ENCODE results near the gene KCNMB2.

DNA sequence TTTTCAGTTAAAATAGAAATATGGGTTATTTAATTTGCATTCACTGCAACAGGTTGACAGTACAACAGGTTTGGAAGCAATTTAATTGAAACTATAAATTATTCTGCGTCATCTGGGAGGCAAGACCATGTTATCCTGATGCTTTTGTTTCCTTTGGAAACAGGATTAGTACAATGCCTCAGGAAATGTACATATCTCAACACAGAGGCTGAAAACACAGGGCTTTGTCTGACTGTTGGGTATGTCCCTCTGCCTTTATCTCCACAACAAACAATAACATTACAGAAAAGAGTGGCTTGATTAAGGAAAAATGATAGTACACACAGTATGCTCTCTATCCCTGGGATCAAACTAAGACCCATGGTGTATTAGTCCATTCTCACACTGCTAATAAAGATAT lies 95.7 kb downstream of the KCNMB2 start:
- TF ChIP-seq, protein P1, sequence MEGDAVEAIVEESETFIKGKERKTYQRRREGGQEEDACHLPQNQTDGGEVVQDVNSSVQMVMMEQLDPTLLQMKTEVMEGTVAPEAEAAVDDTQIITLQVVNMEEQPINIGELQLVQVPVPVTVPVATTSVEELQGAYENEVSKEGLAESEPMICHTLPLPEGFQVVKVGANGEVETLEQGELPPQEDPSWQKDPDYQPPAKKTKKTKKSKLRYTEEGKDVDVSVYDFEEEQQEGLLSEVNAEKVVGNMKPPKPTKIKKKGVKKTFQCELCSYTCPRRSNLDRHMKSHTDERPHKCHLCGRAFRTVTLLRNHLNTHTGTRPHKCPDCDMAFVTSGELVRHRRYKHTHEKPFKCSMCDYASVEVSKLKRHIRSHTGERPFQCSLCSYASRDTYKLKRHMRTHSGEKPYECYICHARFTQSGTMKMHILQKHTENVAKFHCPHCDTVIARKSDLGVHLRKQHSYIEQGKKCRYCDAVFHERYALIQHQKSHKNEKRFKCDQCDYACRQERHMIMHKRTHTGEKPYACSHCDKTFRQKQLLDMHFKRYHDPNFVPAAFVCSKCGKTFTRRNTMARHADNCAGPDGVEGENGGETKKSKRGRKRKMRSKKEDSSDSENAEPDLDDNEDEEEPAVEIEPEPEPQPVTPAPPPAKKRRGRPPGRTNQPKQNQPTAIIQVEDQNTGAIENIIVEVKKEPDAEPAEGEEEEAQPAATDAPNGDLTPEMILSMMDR (conservative IDR thresholded peaks at IDR 0.05; ENCODE audit: low read depth, low read length), result no peak
- TF ChIP-seq EZH2 (IDR thresholded peaks at IDR 0.05; ENCODE audit: borderline replicate concordance, low read depth, low read length, poor library complexity, severe bottlenecking), result no peak
